Heart left ventricle (tissue), 16 donors: ENCODE data around the gene SKOR1. TPM values are rescaled to one million over a fixed set of nuclear protein-coding genes. Genes with fewer than 3 reads are reported as not detected.

Experiments
- ATAC-seq, 4 donors: fragments of 200-7000 bp; cut with Tn5 transposase; one replicate each; pipeline ENCODE4 v1.9.1; 2020 to 2022; ENCODE audit warnings: moderate library complexity in 4 of 4, mild to moderate bottlenecking in 3 of 4, moderate number of reproducible peaks in 1 of 4
- DNase-seq, 5 donors: peaks; one replicate each; pipeline ENCODE4 v3.0.0-alpha.2; 2020
- H3K27ac ChIP-seq, 12 donors: fragments of 200-600 bp; sonication (generic) in 4 of 12; one replicate each; pipeline versions ENCODE4 v1.5.0 to v1.8.0; 2016 to 2022; ENCODE audit warnings: mild to moderate bottlenecking in 2 of 12
- H3K27me3 ChIP-seq, 9 donors: fragments of 200-600 bp; sonication (generic) in 2 of 9; one replicate each; pipeline versions ENCODE4 v1.5.1 to v1.8.0; 2016 to 2022; ENCODE audit warnings: mild to moderate bottlenecking in 3 of 9
- H3K36me3 ChIP-seq, 9 donors: fragments of 200-600 bp; sonication (generic) in 2 of 9; one replicate each; pipeline versions ENCODE4 v1.5.0 to v1.8.0; 2018 to 2022; ENCODE audit warnings: mild to moderate bottlenecking in 2 of 9
- H3K4me1 ChIP-seq, 12 donors: fragments of 200-600 bp; sonication (generic) in 4 of 12; one replicate each; pipeline versions ENCODE4 v1.5.0 to v1.8.0; 2016 to 2022; ENCODE audit warnings: mild to moderate bottlenecking in 3 of 12
- H3K4me3 ChIP-seq, 12 donors: fragments of 200-600 bp; sonication (generic) in 4 of 12; one replicate each; pipeline versions ENCODE4 v1.5.0 to v1.8.0; 2017 to 2022; ENCODE audit warnings: mild to moderate bottlenecking in 9 of 12, moderate library complexity in 4 of 12
- H3K9me3 ChIP-seq, 12 donors: fragments of 200-600 bp; sonication (generic) in 4 of 12; one replicate each; pipeline versions ENCODE4 v1.5.0 to v1.8.0; 2016 to 2022; ENCODE audit warnings: mild to moderate bottlenecking in 1 of 12
- CTCF ChIP-seq, 12 donors: fragments of 200-600 bp; sonication (generic) in 4 of 12; IDR thresholded peaks; one replicate each; pipeline versions ENCODE4 v1.5.0 to v1.8.0; 2018 to 2022; ENCODE audit warnings: antibody characterized with exemption in 12 of 12, mild to moderate bottlenecking in 5 of 12
- POLR2A ChIP-seq, 2 donors: fragments of 450-650 bp; IDR thresholded peaks; one replicate each; pipeline ENCODE4 v1.6.1; 2017; ENCODE audit warnings: antibody characterized with exemption in 2 of 2, mild to moderate bottlenecking in 2 of 2, moderate library complexity in 2 of 2
- WGBS, 4 donors: extraction: QIAGEN DNeasy Blood & Tissue Kit in 2 of 4; methylation state at CpG; one replicate each; pipeline versions ENCODE4 v1.1.5 to v1.1.7; 2013 to 2018; 5-methylcytosine and 5-hydroxymethylcytosine counted together
- intact Hi-C, 10 donors: fragments of 100-400 bp; cut with DNase I; formaldehyde crosslinking; loops; one replicate each; pipeline versions ENCODE4 v1.11.1 to v1.14.2; 2022
- polyA plus RNA-seq, 2 donors: library from polyadenylated mRNA; stranded (reverse); fragments of 200-250 nt; gene quantifications; one replicate each; pipeline ENCODE4 v1.2.3, GENCODE V29; 2013
- total RNA-seq, 9 donors: library from RNA; depleted of rRNA in 2 of 9; stranded (reverse); fragments of >200 nt in 2 of 9; fragmentation: NEBNext Ultra II Directional in 3 of 9; extraction: Animal tissue kit (Norgen Biotek cat#: 25700) in 3 of 9; gene quantifications; one replicate each; pipeline versions ENCODE4 v1.1.0 to v1.2.4, GENCODE V29; 2016 to 2023
- donor health status: ischemic (EF 13 %, LVEDD 7.1; RV severe dilation, severe dysfunction).
- donor health status: healthy with polysubstance abuse.
- donor health status: DM: no; HTN: yes; CAD: no.
- donor health status: DM: no; HTN: no; CAD: no.
- donor health status: ischemic (EF 25% LVEDD 6.9; RV normal size, moderate dysfunction).
- donor health status: ischemic (EF 25% LVEDD 5.7; RV mildly dilated, moderate dysfunction).
- donor health status: healthy.
- donor health status: DM: yes; HTN: yes; CAD: no.
- donor health status: ischemic (EF 35%, LVEDD 5.7; RV mildly dilated, moderate dysfunction).
- donor health status: nonischemic (EF 11% LVEDD 7.7; RV severe dilation, severe dysfunction).
- donor health status: DM: yes; HTN: yes; CAD: no.
- donor health status: PGD.
- donor health status: ischemic (EF 29% LVEDD 5.4; RV normal size, mild dysfunction).
- donor health status: nonischemic (EF 23%, LVEDD 6.1; RV moderate dilation, normal function).

Gene SKOR1
- total and polyA plus RNA-seq, 11 donors: 0.07 to 0.27 (median 0.19) TPM; not detected in 2

GRCh38 chr15:67840749-67841512 is 15.6 kb downstream of the SKOR1 start:
- peaks cover 0 to 29% (median 20%) of the 10 kb centered on the region in 12 donors for H3K4me1 ChIP-seq
- peak overlapping the region; percentile 56 to 97 (median 88) for H3K4me3 ChIP-seq
- peak overlapping the region; percentile 85 to 99 (median 95) for H3K27ac ChIP-seq
- DNase-seq (peak in 1 of 5 donors; percentile 49), ATAC-seq (peak in 3 of 4 donors; percentile 10 to 28 (median 27))
- 4 to 7% (median 6%) methylated on average over 17 of the region's 17 CpGs for WGBS, 4 donors
- H3K27me3 ChIP-seq: peaks cover 0 to 4% (median 1%) of the 10 kb centered on the region in 9 donors
- TF ChIP-seq CTCF (IDR thresholded peaks at IDR 0.05) (no peak), POLR2A (IDR thresholded peaks at IDR 0.05) (no peak)
- H3K36me3 ChIP-seq: no peaks in the 10 kb centered on the region
- no peaks in the 10 kb centered on the region for H3K9me3 ChIP-seq
- intact Hi-C loops: no loop called here

GRCh38 chr15:67841513-67841762 is 16.1 kb downstream of the SKOR1 start:
- peak overlapping the region in 11 of 12 donors; percentile 56 to 97 (median 88) for H3K4me3 ChIP-seq
- peak overlapping the region in 7 of 12 donors; percentile 93 to 99 (median 98) for H3K27ac ChIP-seq
- H3K27me3 ChIP-seq: no peaks in the 10 kb centered on the region
- no peak for ATAC-seq
- no peaks in the 10 kb centered on the region for H3K36me3 ChIP-seq
- no peak for DNase-seq
- H3K9me3 ChIP-seq: no peaks in the 10 kb centered on the region
- H3K4me1 ChIP-seq: peaks cover 0 to 25% (median 17%) of the 10 kb centered on the region in 12 donors
- intact Hi-C loops: no loop called here
- no peak for TF ChIP-seq POLR2A (IDR thresholded peaks at IDR 0.05)
- no peak for TF ChIP-seq CTCF (IDR thresholded peaks at IDR 0.05)
- WGBS, 4 donors: 32 to 54% (median 42%) methylated on average over 4 of the region's 4 CpGs

- peaks cover 0 to 25% (median 17%) of the 10 kb centered on the region in 12 donors for H3K4me1 ChIP-seq
- no peaks in the 10 kb centered on the region for H3K36me3 ChIP-seq
- no peak overlapping the region for H3K27ac ChIP-seq
- H3K27me3 ChIP-seq: no peaks in the 10 kb centered on the region
- DNase-seq (no peak), ATAC-seq (no peak)
- no peaks in the 10 kb centered on the region for H3K9me3 ChIP-seq
- intact Hi-C loops: no loop called here
- TF ChIP-seq POLR2A (IDR thresholded peaks at IDR 0.05): no peak
- no peak for TF ChIP-seq CTCF (IDR thresholded peaks at IDR 0.05)
- H3K4me3 ChIP-seq: no peak overlapping the region
- WGBS, 4 donors: 87 to 92% (median 87%) methylated on average over 7 of the region's 7 CpGs
Observed at GRCh38 chr15:67843092-67843501, 17.8 kb downstream of the SKOR1 start.

- 81 to 89% (median 83%) methylated on average over 7 of the region's 7 CpGs for WGBS, 4 donors
- intact Hi-C loops: no loop called here
- Histone ChIP-seq H3K27me3 (no peaks in the 10 kb centered on the region), H3K4me1 (peaks cover 0 to 20% (median 14%) of the 10 kb centered on the region in 12 donors), H3K4me3 (no peak overlapping the region), H3K27ac (peak overlapping the region in 1 of 12 donors; percentile 21), H3K9me3 (no peaks in the 10 kb centered on the region), H3K36me3 (no peaks in the 10 kb centered on the region)
- ATAC-seq: no peak
- DNase-seq: no peak
- no peak for TF ChIP-seq POLR2A (IDR thresholded peaks at IDR 0.05)
Observed at GRCh38 chr15:67843571-67844387, 18.5 kb downstream of the SKOR1 start.
